HG02970 (cell line): ENCODE data around the gene SLC39A11.
"Not testable (repeated sequence)": the region's sequence is repeated elsewhere in the genome, so short reads cannot be mapped to it uniquely, and the experiment has no call there.

Experiments
- ATAC-seq: cut with Tn5 transposase; IDR thresholded peaks from one replicate; pipeline ENCODE4 v1.9.1; 2021; ENCODE audit warnings: mild to moderate bottlenecking, moderate library complexity, moderate number of reproducible peaks; ENCODE audit not compliant: unreplicated experiment, low FRiP score

SLC39A11 gene

GRCh38 chr17:72852277-72852938 lies 240.1 kb downstream of the SLC39A11 start:
- ATAC-seq, result no peak

GRCh38 chr17:72850410-72851118 lies 241.9 kb downstream of the SLC39A11 start:
- ATAC-seq, result no peak

GRCh38 chr17:72846399-72846798 lies 246.1 kb downstream of the SLC39A11 start:
- ATAC-seq, result no peak

GRCh38 chr17:72843591-72843990 lies 248.9 kb downstream of the SLC39A11 start:
- ATAC-seq, result no peak

- ATAC-seq, result no peak
These were observed 252.5 kb downstream of the SLC39A11 start for GRCh38 chr17:72840019-72840418.

- no peak for ATAC-seq
These were observed 253.3 kb downstream of the SLC39A11 start for GRCh38 chr17:72839131-72839725.

GRCh38 chr17:72838581-72838980 lies 253.9 kb downstream of the SLC39A11 start:
- no peak for ATAC-seq

- no peak for ATAC-seq
These were observed 254.4 kb downstream of the SLC39A11 start for GRCh38 chr17:72838068-72838467.

- no peak for ATAC-seq
These were observed 255.2 kb downstream of the SLC39A11 start for GRCh38 chr17:72837335-72837734.

- ATAC-seq, result no peak
These were observed 259.2 kb downstream of the SLC39A11 start for GRCh38 chr17:72833128-72833765.

GRCh38 chr17:72832306-72832705 lies 260.2 kb downstream of the SLC39A11 start:
- ATAC-seq, result no peak

- no peak for ATAC-seq
These were observed 262.6 kb downstream of the SLC39A11 start for GRCh38 chr17:72829883-72830282.

GRCh38 chr17:72826602-72827001 lies 265.9 kb downstream of the SLC39A11 start:
- ATAC-seq, result no peak

GRCh38 chr17:72826059-72826458 lies 266.4 kb downstream of the SLC39A11 start:
- ATAC-seq, result not testable (repeated sequence)

GRCh38 chr17:72825218-72825617 lies 267.3 kb downstream of the SLC39A11 start:
- no peak for ATAC-seq

GRCh38 chr17:72824267-72824666 lies 268.2 kb downstream of the SLC39A11 start:
- ATAC-seq, result not testable (repeated sequence)

- no peak for ATAC-seq
These were observed 270.0 kb downstream of the SLC39A11 start for GRCh38 chr17:72822358-72823023.

- no peak for ATAC-seq
These were observed 276.1 kb downstream of the SLC39A11 start for GRCh38 chr17:72816406-72816805.

GRCh38 chr17:72813481-72813880 lies 279.0 kb downstream of the SLC39A11 start:
- no peak for ATAC-seq

GRCh38 chr17:72812823-72813222 lies 279.7 kb downstream of the SLC39A11 start:
- no peak for ATAC-seq
